Measurements from ENCODE around the gene HSD3B7.
A peak's percentile ranks its signal among the peaks of the same experiment; 100 is the strongest.
"Not testable (repeated sequence)": the region's sequence is repeated elsewhere in the genome, so short reads cannot be mapped to it uniquely, and the experiment has no call there.

HSD3B7 gene

DNA sequence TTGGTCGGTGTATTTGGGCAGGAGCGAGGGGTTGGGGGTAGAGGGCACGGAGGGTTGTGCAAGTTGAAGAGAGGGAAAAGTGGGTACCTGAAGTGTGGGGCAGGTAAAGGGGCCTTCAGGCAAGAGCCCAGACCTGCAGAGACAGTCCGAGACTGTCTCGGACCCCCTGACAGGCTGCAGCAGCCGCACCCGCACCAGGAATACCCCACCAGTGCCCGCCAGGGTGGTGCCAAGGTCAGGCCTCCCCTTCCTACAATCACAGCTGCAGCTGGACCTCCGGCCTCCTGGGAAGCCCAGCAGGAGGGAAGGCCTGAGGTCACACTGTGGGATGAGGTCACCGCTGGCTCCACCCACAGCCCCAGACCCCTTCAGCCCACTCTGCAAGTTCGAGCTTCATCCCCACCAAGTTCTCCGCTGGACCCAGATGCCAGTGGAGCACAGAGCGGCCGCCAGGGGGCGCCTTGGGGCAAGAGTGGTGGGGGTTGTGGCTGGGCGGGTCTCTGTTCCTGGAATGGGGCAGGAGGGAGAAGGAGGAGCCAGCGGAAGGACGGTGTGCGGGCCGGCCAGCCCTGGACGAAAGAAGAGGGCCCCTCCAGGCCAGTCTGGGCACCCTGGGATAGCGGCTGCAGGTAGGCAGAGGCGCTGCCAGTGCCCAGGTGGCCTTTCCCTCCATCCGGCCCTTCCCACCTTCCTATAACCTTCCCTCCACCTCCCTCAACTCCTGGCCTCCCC, at the start of gene HSD3B7:
HSD3B7 (plus strand) TSS at position 539 of the 732 bp plus-strand sequence. CDS start 452 bp downstream, outside the sequence.
- DNase-seq (ENCODE audit: low read depth, low spot score), result peak; percentile 60

DNA sequence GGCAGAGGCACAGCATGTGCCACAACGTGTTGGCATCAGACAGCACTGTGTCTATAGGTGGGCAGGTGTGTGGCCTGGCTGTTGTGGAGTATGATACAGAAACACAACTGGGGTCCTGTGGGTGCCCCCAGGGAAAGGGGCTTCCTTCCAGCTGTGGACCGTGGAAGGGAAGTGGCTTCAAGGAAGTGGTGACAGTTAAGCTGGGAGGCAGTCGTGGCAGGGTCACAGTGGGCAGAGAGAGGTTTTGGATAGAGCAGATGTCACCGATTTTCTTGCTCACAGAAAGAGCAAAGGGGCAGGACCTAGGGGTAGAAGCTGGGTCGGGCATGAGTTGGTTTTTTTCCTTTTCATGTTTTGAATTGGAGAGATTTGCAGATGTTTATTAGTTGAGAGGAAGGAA, 47.3 kb upstream of the HSD3B7 start:
- no peak for DNase-seq (ENCODE audit: low read depth, low spot score)

DNA sequence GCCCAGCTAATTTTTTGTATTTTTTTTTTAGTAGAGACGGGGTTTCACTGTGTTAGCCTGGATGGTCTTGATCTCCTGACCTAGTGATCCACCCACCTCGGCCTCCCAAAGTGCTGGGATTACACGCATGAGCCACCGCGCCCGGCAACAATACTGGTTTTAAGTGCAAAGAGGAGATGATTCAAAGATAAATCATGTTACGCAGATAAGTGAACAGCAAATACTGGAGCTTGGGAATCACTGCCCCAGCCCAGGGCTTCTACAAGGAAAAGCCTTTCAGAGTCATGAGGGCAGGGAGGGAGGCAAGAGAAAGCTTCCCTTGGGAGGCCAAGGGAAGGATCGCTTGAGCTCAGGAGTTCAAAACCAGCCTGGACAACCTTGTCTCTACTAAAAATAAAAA, 45.4 kb upstream of the HSD3B7 start:
- not testable (repeated sequence) for DNase-seq (ENCODE audit: low read depth, low spot score)

DNA sequence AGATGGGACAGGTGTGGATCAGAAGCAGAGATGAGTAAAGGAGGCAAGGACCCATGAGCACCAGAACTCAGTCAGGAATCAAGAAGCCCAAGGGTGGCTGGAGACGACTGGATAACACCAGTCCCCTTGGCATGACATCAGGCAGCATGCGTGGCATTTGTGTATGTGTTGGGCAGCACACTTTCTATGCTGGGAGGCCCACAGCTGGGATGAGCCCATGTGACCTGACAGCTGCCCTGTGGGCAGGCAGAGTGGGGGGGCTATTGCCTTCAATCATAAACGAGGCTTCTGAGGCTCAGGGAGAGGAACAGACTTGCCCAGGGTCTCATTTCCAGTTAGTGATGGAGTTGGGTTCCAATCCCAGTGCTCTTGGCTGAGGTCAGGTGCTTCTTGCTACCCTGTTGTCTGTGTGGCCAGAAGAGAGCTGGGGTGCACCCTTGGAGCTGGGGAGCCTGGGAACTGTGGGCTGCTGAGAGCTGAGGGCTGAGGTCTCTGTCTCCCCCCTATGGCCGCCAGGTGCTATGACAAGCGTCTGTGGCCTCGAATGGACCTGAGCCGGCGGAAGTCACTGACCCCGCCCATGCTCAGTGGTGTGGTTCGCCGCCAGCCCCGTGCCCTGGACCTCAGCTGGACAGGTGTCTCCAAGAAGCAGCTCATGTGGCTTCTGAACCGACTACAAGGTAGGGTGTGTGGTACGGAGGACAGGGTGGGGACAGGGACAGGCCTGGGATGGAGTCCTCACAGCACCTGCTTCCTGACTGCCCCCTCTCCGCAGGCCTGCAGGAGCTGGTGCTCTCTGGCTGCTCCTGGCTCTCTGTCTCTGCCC, 43.2 kb upstream of the HSD3B7 start:
- DNase-seq (ENCODE audit: low read depth, low spot score), result no peak

DNA sequence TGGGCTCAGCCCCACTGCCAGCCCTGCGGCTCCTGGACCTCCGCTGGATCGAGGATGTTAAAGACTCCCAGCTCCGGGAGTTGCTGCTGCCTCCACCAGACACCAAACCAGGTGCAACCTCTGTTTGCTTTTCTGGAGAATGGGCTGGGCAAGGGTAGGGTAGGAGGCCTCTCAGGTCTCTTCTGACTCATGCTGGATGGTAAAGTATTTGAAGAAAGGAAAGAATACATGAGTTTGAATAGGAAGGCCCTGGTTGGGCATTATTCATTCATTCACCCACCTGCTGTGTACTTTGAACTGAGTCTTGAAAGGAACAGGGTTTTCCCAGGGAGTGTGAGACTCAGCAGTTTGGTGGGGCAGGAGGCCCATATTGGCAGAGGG, 42.6 kb upstream of the HSD3B7 start:
- no peak for DNase-seq (ENCODE audit: low read depth, low spot score)

DNA sequence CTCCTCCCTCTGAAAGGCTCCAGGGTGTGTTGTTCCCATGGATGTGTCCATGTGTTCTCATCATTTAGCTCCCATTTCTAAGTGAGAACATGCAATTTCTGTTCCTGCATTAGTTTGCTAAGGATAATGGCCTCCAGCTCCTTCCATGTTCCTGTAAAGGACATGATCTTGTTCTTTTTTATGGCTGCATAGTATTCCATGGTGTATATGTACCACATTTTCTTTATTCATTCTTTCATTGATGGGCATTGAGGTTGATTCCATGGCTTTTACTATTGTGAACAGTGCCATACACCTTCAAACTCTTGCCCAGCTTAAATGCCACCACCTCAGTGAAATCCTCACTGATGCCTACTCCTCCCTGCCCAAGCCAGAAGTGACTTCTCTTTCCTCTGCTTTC, 40.7 kb upstream of the HSD3B7 start:
- DNase-seq (ENCODE audit: low read depth, low spot score), result no peak

DNA sequence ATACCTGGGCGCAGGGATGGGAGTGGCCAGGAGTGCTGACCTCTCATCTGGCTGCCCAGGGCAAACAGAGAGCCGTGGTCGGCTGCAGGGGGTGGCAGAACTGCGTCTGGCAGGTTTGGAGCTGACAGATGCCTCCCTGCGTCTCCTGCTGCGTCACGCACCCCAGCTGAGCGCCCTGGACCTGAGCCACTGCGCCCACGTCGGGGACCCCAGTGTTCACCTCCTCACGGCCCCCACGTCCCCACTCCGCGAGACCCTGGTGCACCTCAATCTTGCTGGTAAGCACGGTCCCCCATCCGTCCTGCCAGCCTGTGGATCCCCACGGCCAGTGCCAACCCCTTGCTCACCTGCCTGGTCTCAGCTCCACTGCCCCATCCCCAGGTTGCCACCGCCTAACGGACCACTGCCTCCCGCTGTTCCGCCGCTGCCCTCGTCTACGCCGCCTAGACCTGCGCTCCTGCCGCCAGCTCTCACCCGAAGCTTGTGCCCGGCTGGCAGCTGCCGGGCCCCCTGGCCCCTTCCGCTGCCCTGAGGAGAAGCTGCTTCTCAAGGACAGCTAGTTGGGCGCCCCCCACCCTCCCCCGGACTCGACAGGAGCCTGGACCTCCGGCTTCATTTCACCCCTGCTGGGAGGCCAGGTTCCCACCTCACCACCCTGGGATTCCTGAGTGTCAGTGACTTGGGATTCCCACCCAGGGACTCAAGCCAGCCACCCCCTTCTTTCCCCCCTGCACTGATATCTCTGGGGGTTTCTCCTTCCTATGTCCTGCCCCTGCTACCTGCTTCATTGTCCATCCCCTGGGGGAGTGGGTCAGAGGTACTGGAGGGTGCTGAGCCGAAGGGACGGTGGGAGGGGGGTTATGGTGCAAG, 38.1 kb upstream of the HSD3B7 start:
- no peak for DNase-seq (ENCODE audit: low read depth, low spot score)

DNA sequence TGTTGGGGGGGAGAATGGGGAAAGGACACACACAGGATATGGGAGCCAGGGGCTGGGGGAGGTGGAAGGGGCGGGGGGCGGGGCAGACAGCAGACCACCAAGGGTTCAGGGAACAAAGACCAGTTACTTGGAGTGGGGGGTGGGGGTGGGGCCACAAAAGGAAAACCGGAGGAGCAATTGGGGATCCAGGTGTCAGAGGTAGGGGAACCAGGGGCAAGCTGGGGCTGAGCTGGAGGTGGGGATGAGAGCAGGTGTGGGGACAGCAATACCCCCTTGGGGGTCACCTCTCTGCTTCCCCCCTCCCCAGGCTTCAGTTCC, 37.5 kb upstream of the HSD3B7 start:
- no peak for DNase-seq (ENCODE audit: low read depth, low spot score)

DNA sequence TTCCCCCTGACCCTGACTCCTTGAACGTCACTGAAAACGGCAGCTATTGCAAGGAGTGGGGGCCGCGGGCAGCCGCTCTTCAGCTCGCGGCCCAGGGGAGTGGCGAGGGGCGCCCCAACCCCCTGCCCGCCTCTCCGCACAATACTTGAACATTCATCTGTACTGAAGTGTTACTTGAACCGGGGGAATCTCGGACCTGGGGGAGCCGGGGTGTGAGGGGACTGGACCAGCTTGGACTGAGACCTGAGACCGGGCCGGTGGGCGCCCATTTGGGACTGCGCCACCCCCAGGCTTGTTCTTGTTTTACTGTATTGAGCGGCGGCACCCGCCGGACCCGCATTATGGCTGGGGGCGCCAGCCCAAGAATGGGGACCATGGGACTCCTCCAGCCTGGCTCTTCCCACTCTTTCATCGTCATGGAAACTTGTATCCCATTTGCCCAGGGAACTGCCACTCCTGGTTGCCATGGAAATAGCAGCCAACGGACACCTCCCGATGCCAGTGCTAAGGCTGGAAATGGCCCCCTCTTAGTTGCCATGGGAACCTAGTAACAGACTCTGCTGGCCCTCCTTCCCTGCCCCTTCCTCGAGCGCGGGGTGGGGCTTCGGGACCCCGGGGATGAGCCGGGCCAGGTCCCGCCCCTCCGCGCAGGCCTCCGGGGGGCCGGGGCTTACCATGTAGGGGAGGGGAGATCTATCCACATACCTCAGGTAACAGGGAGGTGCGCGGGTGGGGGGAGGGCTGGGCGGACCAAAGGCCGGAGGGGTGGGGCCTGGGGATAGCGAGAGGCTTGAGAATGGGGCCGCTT, 36.9 kb upstream of the HSD3B7 start:
- DNase-seq (ENCODE audit: low read depth, low spot score), result no peak

DNA sequence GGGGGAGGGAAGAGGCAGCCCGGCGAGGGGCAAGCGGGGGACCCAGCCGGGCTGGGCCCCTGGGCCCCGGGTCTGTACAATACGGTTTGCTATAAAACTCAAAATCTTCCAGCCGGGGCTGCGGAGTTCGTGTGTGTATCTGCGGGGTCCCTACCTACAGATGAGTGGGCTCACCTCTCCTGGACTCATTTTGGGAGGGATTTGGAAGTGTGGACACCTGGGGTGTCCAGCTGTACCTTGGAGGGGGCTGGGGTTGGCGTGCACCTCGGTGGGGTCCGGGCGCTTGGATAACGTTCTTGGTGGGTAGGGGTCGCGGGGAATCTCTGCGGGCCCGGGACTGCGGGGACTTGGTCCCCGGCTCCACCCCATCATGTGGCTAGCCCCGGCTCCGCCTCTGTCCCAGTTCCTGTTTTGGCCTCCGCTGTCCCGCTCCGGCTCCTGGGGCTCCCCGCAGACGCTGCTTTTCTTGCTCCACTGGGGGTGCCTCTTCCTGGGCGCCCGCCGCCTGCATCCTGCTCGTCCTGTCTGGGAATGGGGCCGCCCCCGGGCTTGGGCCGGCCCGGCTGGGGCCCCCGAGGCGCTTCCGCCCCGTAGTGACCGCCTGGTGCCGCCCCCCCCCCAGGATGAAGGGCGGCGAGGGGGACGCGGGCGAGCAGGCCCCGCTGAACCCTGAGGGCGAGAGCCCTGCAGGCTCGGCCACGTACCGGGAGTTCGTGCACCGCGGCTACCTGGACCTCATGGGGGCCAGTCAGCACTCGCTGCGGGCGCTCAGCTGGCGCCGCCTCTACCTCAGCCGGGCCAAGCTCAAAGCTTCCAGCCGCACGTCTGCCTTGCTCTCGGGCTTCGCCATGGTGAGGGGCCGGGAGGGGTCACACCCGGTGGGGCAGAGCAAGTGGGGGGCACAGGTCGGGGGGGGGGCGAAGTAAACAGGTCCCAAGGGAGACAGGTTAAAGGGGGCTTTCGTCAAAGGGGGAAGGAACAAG, 36.0 kb upstream of the HSD3B7 start, which contains the start of gene ORAI3:
ORAI3 (plus strand) TSS at position 402 of the 983 bp plus-strand sequence; CDS start at position 624, 222 bp downstream.
- DNase-seq (ENCODE audit: low read depth, low spot score), result no peak

DNA sequence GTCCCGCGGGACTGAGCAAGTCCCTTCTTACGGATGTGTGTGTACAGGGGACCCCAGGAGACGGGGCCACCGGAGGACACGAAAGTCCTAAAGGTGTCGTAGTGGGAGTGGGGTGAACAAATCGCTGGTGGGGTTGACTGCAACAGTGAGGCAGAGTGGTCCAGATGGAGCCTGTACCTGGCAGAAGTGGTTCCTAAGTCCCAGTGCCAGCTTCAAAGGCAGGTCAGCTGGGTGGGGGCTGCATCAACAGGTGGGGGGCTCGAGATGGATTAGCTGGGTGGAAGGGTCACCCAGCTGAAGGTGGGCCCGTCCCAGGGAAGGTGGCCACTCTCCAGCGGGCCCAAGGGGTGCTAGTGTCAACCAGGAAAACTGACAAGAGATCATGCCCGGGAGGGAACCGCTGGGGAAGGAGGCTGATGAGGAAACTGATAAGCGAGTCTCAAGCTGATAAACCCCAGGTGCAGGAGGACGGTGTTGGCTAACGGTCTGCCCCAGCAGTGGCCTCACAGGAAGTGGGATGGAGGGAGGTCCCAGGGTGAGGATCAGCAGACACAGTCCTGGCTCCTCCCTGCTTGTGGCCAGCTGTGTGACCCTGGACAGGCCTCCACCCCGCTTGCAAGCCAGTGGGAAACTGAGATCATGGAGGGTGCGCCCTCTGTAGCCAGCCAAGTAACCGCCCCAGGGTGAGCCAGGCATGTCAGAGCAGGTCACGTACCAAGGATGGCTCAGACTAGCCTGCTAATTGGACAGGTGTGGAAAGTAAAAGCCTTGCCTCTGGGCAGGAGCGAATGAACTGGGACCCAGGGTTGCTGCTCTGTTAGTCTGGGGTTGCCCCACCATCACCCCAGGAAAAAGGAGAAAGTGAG, 35.1 kb upstream of the HSD3B7 start:
- no peak for DNase-seq (ENCODE audit: low read depth, low spot score)

DNA sequence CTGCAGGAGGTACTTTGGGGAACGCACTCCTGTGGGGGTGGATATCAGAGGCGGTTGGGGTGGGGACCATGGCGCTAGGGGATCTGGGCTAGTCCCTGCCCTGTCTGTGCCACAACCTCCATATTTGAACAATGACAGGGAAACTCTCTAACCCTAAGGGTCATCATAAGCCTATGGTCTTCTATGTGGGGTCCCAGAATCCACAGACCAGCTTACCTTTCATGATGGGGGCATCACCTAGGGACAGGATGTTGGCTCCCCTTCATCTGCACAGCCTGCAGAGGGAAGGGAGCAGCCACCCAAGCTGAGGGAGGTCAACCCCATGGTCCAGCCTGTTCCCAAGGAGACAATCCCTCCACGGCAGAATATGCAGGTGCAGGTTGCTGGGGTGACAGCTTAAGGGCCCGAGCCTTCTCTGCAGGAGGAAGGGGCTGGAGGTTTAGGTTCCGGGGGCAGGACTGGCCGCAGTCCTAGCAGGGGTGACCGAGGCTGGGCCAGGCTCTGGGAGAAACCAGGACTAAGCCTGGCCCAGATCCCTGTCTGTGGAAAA, 34.4 kb upstream of the HSD3B7 start:
- DNase-seq (ENCODE audit: low read depth, low spot score), result no peak

DNA sequence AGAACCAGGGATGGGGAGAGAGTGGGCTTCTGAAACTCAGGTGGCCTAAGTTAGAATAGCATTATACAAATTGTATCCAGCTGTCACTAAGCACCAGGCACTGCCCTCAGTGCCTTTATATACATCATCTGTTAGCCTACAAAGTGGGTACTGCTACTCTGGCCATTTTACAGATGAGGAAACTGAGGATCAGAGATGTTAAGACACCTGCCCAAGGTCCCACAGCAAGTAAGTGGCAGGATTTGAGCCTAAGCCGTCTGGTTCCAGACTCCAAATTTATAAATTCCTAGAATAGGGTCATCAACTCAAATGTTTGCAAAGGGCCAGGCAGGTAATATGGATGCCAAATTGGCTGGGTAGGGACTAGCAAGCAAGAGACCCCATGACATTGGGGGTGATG, 33.8 kb upstream of the HSD3B7 start:
- DNase-seq (ENCODE audit: low read depth, low spot score), result no peak

DNA sequence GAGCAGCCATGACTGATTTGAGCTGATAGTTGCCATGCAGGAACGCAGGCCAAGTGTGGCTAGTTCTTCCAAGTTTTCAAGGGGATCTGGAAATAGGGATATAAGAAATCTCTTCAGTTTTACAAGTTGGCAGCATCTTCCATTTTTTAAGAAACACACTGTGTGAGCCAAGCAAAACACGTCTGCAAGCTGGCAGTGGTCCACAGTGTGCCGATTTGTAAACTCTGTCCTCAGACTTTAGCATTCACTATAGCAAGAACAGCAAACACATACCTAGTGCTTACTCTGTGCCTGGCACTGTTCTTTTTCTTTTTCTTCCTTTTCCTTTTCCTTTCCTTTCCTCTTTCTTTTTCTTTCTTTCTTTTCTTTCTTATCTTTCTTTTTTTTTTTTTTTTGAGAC, 33.3 kb upstream of the HSD3B7 start:
- no peak for DNase-seq (ENCODE audit: low read depth, low spot score)

DNA sequence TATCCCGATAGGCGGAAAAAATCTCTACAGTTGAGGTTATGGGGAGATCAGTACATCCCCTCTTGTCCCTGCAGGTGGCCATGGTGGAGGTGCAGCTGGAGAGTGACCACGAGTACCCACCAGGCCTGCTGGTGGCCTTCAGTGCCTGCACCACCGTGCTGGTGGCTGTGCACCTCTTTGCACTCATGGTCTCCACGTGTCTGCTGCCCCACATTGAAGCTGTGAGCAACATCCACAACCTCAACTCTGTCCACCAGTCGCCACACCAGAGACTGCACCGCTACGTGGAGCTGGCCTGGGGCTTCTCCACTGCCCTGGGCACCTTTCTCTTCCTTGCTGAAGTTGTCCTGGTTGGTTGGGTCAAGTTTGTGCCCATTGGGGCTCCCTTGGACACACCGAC, 31.9 kb upstream of the HSD3B7 start:
- DNase-seq (ENCODE audit: low read depth, low spot score), result no peak

DNA sequence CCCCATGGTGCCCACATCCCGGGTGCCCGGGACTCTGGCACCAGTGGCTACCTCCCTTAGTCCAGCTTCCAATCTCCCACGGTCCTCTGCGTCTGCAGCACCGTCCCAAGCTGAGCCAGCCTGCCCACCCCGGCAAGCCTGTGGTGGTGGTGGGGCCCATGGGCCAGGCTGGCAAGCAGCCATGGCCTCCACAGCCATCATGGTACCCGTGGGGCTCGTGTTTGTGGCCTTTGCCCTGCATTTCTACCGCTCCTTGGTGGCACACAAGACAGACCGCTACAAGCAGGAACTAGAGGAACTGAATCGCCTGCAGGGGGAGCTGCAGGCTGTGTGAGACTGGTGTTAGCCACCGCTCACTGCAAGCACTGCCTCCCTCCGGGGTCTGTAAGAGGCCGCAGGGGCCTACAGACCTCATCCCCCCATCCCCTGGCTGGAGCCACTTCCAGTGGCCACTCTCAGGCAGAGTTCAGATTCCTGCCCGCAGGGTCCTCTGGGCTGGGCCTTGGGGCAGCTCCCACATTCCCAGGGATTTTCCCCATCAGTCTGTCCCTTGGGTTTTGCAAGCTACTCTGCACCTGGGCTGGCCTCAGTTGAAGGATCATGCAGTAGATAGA, 31.4 kb upstream of the HSD3B7 start:
- DNase-seq (ENCODE audit: low read depth, low spot score), result peak; percentile 27

DNA sequence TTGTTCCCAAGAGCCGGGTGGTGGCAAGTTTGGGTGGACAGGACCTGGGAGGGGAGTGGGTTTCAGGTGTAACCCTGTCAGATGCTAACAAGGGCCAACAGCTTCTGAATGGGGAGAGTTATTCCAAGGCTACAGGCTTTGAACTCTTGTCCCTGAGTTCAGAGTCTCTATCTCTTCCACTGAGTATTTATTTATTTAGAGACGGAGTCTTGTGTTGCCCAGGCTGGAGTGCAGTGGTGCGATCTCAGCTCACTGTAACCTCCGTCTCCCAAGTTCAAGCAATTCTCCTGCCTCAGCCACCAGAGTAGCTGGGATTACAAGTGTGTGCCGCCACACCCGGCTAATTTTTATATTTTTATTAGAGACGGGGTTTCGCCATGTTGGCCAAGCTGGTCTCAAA, 30.0 kb upstream of the HSD3B7 start:
- DNase-seq (ENCODE audit: low read depth, low spot score), result no peak

All from activated naive CD8-positive, alpha-beta T cell treated with anti-CD3 and anti-CD28 coated beads, Interleukin-2, amount 50 U/mL, for 16 hours (primary cell).